ENCODE measurements around the gene LRIT1.

Gene LRIT1

DNA sequence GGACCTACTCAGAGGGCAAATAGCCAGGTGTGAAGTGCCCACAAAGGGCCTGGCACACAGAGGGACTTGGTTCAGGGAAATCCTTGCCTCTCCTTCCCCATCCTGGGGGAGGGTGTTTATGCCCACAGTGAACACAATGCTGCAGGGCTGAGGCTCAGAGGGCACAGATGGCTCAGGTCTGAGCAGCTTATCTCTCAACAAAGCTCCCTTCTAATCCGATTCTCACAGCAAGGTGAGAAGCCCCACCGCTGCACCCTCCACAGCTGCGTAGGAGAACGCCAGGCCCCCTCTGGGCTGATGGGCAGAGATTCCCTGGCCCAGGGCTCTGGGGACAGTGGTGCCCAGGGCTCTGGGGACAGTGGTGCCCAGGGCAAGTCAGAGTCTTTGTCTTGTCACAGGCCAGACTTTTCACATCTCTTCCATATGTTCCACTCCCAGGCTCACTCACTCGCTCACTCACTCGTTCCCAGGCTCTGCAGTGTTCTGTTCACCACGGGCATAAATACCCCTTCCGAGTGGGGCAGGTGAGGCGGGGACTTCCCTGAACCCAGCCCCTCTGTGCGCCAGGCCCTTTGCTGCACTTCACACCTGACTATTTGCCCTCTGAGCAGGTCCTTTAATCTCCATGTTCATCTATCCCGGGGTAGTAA, 55.7 kb downstream of the LRIT1 start:
- no peak for DNase-seq

DNA sequence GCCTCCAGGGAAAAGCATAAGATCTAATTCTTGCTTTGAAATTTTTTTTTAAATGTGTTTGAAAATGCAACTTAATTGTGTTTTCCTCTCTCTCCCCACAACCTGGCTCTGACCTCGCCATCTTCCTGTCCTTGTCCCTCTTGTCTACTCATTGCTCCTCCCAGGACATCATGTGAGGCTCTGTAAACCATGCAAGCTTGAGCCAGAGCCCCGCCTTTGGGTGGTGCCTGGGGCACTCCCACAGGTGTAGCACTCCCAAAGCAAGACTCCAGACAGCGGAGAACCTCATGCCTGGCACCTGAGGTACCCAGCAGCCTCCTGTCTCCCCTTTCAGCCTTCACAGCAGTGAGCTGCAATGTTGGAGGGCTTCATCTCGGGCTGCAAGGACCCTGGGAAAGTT, 56.8 kb downstream of the LRIT1 start:
- no peak for DNase-seq

DNA sequence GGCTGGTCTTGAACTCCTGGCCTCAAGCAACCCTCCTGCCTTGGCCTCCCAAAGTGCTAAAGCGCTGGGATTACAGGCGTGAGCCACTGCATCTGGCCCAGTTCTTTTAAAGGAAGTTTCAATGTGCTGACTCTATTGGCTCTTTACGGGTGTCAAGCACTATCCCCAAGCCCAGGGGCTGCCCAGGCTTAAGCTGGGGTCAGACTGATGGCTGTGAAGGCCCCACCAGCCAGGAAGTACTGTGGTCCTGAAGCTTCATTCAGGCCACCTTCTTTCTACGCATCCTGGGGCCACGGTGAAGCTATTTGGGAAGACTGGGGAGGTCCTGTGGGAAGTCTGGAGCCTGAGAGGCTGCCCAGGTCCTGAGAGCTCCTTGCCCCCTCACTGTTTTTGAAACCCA, 59.7 kb downstream of the LRIT1 start:
- DNase-seq: no peak

Measured in right hindlimb (tissue), 1 donor.